GM12892 (cell line): ENCODE measurements around the gene GAPT.

Experiments
- POLR2A ChIP-seq: IDR thresholded peaks from 2 replicates; pipeline ENCODE4 v1.6.1; 2011; ENCODE audit warnings: low read depth, low read length, control low read depth
- TAF1 ChIP-seq: IDR thresholded peaks from 2 replicates; pipeline ENCODE4 v1.6.1; 2011; ENCODE audit warnings: low read depth, mild to moderate bottlenecking, control low read depth, low read length, borderline replicate concordance

DNA sequence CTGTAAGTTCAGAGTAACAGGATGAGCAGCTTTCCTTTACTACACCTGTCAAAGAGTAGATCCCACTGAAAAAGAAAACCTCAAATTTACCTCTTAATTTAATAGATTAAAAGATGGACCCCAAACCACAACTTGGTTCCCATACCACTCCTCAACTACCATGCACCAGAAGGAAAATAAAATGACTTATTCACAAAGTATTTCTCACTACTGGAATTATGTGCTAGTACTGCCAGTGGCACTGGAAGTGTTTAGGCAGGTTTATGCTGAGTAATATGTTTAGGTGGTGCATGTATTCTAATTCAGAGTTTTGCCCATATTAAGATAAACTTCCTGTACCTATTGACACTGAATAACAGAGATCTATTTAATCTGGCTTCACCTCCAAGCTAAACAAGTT lies 37.9 kb upstream of the GAPT start:
- TF ChIP-seq POLR2A, result no peak
- no peak for TF ChIP-seq TAF1
